ENCODE measurements around the gene ST8SIA1.

Gene ST8SIA1

GRCh38 chr12:22231078-22231477, 103.4 kb downstream of the ST8SIA1 start:
- DNase-seq, result no peak

- DNase-seq, result no peak
Observed at GRCh38 chr12:22230280-22230794, 104.2 kb downstream of the ST8SIA1 start.

DNA sequence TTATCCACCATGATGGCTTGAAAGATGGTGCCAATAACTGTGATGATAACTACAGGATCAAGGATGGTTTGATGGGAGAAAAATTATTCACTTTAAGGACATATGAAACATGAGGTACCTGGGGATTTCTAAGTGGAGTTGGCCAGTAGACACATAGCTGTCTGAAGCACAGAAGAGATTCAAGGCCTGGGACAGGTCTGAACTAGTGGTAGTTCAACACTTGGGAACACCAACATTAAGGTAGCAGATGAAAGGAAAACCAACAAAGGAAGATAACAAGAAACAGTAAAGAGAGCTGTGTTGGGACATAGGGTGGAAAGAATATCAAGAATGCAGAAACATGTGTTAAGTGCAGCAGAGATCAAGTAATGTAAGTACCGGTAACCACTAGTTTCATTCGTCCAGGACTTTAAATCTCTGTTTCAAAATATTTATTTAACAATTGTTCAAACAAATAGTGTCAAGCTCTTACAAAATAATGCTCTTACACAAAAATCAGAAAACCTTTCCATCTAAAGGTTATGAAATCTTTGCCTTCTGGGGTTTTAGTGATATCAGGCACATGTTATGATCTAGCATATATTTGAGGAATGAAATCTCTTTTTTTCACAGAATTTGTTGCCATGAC, 104.7 kb downstream of the ST8SIA1 start:
- DNase-seq, result no peak

DNA sequence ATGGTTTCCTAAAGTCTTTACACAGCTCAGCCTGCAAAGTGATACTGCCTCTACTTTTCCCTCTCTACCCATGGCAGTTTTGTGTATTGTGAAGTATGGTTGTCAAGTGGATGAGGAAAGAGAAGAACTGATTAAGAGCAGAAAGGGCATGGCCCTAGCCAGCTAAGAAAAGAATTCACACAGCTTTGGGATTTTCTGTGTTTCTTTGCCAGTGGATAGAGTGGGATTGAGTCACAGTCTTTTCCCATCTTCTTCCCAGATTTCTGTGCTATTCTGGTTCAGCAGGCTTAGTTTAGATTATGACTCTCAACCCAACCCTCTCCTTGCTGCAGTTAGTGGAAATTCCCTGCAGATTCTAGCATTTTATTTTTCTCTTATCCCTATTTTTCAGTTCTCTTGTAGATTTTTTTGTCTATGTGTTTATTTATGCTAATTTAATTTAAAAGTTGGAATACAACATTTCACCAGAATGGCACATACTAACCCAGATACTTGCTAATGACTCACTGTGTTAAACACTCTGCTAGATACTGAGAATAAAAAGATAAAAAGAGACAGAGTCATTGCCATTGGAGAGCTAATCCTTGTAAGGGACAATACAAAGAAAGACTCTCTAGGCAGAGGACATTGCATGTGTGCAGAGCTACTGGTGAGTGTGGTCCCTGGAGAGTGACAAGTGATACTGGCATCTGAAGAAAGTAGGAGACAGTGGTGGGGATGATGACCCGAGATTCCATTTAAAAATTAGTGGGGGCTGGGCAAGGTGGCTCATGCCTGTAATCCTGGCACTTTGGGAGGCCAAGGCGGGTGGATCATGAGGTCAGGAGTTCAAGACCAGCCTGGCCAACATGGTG, 106.3 kb downstream of the ST8SIA1 start:
- no peak for DNase-seq

GRCh38 chr12:22223356-22223755, 111.2 kb downstream of the ST8SIA1 start:
- no peak for DNase-seq

DNA sequence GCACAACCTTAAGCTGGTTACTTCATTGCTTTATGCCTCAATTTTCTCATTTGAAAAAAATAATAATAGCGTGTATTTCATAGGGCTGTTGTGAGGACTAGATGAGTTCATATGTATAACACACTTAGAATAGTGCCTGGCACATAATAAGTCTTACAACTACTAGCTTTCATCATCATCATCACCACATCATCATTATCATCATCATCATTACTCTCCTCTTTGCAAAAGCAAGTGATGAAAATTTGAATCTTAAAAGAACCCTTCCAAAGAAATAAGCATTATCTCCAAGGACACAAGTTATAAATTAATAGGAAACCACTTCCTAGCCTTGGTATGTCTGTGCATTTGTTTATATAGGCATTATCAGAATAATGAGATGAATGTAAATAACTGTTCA, 117.0 kb downstream of the ST8SIA1 start:
- DNase-seq, result no peak

DNA sequence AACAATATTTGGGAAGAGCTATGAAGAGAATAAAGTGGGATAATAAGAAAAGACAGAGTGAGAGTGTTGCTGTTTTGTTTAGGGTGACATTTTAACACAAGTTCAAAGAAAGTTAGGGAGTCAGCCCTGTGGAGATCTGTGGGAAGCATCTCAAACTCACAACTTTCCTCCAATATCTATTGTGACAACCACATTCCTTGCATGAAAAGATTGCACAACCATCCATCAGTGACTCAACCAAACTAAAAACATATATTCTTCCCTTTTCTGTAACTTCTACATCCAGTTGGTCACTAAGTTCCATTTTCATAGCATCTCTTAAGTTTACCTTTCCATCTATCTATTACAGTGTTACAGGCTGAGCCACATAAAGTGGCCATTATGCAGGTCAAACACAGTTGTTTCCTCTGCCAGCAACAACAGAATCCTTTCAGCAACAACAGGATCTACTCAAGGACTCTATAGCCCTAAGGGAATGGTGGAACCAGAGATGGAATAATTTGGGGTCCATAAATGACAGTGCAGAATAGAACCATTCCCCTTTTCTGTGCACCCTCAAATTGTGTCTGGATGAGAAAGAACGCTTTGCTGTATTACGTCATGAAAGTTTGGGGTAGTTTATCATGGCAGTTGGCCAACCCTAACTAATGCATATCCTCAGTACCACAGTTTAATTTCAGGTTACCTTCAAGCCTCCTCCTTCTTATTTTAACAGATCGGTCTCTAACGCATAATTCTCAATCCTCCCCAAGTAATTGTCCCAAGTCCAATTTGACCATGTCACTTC, 118.8 kb downstream of the ST8SIA1 start:
- no peak for DNase-seq

DNA sequence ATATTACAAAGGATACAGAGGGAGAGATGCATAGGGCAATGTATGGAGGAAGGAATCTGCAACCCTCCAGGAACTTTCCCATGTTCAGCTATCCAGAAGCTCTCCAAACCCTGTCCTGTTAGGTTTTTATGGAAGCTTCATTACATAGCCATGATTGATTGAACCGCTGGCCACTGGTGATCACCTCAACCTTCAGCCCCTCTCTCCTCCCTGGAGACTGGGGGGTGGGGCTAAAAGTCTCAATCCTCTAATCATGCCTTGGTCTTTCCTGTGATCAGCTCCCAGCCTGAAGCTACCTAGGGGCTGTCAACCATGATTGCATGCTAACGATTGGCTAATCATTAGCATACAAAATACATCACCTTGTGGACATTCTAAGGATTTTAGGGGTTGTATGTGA, 123.4 kb downstream of the ST8SIA1 start:
- no peak for DNase-seq

GRCh38 chr12:22209422-22209821, 125.1 kb downstream of the ST8SIA1 start:
- no peak for DNase-seq

- no peak for DNase-seq
Observed at GRCh38 chr12:22206111-22206728, 128.3 kb downstream of the ST8SIA1 start.

DNA sequence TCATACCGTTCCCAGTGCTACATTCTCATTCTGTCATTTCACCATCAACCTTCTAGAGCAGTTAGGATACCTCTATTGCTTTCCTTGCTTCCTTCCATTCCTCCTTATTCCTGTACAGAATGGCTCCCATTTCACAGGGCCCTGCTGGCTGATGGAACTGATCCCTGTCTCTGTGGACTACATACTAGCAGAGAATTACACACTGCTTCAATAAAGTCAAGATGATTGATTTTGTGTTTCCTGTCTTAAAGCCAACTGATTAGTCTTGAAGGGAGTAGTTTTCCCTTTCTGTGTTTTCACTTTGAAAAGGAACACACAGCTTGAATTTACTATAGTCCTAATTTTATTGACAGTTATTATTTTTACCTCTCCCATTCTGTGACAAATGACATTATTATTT, 130.1 kb downstream of the ST8SIA1 start:
- no peak for DNase-seq

GRCh38 chr12:22202847-22203246, 131.7 kb downstream of the ST8SIA1 start:
- no peak for DNase-seq

DNA sequence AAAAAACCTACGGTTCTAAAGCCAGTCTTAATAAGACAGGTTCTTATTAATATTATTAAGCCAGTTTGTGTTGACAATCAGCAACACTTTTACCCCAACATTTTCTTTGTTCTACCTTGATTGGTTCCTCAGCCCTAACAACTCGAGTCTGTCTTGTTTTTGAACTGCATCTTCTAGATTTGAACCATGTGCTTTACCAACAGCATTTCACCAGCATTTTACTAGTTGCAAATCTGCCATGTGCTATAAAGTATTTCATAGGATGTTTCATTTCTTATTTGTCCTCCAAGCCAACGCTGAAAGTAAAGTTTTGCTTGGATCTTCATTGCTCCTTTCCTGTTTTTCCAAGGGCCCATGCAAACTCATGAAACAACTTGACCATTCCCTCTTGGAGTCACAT, 133.4 kb downstream of the ST8SIA1 start:
- no peak for DNase-seq

DNA sequence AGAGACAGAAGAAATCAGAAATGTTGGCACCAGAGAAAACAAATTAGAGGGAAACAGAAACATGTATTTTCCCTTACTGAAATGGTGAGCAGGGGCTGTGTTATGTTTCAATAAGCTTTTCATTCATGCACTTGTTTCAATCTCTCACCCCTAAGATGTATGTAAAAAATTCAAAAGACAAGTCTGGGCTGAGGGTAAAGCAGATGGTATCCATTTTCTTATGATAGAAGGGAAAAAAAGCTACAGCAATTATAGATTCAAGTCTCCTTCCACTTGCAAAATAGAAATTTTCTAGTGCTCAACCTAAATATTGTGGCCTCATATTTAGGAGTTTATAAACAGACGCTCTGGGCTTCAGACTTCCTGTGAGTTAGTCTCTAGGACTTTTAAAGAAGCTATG, 138.3 kb downstream of the ST8SIA1 start:
- no peak for DNase-seq

DNA sequence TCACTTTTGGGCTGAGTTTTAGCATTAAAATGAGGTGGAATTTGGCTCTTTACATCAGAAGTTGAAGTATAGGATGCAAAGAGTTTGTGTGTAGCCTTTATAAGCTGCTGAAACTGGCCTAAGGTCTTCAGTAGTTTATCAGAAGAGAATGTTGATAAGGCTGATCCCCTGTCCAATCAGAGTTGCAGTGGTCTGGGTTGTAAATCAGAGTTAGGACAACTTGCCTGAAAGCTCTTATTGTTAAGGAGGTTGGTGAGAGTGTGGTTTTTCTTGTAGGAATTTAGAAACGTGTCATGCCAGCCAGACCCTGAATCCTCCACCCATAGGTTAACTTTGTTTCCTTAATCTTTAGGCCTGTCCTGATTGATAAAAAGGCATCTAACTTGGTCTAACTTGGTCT, 143.5 kb downstream of the ST8SIA1 start:
- DNase-seq, result no peak

DNA sequence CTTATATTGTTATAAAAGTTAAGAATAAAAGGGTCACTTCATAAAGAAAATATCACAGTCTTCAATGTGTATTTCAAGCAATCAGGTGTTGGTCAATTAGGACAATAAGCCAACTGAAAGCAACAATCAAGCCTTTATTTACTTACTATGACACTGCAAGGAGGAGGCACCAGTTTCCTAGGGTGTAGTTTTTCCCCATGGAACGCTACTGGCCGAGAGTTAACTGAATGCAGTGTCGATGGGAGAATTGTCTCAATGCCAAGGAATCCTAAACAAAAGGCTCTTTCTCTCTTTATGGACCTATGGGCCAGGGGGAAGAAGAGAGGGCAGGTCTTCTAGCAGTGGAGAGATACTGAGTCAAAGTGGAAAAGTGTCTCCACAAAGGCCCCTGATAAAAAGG, 146.1 kb downstream of the ST8SIA1 start:
- DNase-seq, result no peak

DNA sequence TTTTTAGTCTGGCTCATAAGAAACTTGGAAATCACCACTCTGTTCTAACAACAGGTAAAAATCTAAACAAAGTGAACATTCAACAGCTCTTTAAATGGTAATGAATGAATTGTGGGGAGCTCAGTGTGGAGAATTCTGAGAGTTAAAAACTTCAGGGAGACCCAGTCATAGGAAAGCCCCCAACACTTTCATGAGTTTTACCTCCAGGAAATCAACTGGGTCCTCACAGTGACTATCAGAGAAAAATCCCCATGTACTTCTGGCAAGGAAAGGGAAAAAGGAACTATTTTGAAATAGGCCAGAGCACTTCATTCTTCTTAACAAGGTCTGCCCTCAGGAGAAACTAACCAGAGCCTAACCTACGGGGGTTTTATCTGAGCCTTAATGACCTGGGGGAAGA, 153.8 kb downstream of the ST8SIA1 start:
- DNase-seq, result no peak

DNA sequence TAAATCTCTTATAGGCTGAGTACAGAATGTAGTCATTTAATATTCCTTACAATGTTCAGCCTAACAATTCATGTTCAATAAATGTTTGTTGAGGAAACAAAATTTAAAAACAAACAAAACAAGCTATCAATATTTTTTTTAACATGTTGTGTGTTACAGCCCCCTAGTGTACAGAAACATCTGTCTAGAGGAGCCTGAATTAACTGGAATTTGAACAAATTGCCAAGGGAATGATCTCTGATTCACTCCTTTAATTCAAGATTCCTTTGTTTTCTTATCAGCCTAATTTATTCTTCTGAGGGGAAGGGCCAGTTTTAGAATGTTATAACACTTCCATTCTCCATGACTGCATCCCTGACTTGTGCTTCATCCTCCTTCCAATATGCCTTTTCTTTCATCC, 161.3 kb downstream of the ST8SIA1 start:
- DNase-seq, result no peak

DNA sequence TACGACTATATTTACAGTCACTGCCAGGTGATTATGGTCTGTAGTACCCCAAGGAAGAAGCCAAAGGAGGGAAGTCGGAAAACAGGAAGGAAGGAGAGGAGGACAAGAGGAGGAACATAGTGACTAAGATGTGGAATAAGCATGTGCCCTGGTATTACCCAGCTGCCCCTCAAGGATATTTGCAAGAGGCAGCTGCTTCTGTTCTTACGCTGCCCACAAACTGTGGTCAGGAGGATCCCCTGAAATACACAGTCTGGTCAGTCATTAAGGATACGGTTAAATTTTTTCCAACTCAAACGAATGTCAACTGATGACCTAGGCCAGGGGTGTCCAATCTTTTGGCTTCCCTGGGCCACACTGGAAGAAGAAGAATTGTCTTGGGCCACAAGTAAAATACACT, 162.0 kb downstream of the ST8SIA1 start:
- no peak for DNase-seq

GRCh38 chr12:22169376-22169775, 165.1 kb downstream of the ST8SIA1 start:
- DNase-seq, result no peak

DNA sequence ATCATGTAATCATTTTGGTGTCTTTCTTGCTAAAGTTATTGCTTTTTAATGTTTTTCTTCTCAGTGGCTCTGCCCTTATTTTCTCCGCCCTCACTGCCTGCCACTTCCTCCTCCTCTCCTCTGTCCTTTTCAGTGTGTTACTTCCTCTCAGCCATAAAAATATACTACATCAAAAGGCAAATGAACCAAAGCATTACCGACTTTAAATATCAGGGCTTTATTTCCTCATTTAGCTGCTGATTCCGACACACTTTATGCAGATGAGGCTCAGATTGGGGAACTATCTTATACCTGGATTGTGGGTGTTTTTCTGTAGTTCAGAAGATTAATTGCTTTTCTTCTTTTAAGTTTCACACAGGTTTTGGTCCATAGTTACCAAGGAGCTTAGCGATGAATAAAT, 170.4 kb downstream of the ST8SIA1 start:
- no peak for DNase-seq

DNA sequence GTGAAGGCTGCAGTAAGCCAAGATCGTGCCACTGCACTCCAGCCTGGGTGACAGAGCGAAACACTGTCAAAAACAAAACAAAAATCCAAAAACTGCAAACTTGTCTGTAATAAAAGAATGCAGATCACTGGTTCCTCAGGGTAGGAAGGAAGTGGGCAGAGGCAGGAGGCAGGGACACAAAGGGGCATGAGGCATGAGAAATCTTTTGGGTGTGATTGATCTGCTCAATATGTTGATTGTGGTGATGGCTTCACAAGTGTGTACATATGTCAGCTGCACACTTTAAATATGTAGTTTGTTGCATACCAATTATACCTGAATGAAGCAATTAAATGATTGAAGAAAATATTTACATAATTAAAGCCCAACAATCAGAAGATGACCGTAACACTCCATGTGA, 170.9 kb downstream of the ST8SIA1 start:
- DNase-seq, result no peak

GRCh38 chr12:22160396-22161003, 174.0 kb downstream of the ST8SIA1 start:
- no peak for DNase-seq

Measured in stimulated activated CD4-positive, alpha-beta T cell treated with anti-CD3 and anti-CD28 coated beads, Interleukin-2, amount 100 ng/mL, for 24 hours (primary cell).